ENCODE results near the gene CSNK2B. TPM values are rescaled to one million over a fixed set of nuclear protein-coding genes. Genes with fewer than 3 reads are reported as not detected.
A peak's percentile ranks its signal among the peaks of the same experiment; 100 is the strongest.

CSNK2B gene
- polyA plus RNA-seq, 1 donor: 196 TPM

DNA sequence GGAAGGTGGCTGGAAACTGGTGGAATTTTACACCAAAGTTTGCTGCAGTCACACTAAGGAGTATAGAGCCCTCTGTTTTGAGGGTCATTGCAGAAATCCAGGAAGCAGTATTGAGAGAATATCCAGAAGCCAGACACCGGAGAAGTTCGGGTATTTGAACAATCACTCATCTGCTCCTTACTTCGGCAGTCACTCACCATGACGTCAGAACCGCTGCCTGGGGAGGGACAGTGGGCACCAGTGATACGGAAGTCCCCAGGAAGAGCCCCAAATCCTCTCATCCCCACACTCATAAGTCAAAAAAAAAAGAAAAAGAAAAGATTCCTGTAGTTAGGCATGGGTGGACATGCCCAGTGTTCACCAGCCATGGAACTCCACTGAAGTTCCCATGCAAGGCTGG lies 11.0 kb downstream of the CSNK2B start:
- Histone ChIP-seq H3K27me3 (ENCODE audit: control insufficient read depth, insufficient read depth, low read length) (no peaks in the 10 kb centered on the region), H3K4me3 (ENCODE audit: low read length) (no peak overlapping the region), H3K36me3 (ENCODE audit: control insufficient read depth, insufficient read depth, low read length) (peaks cover 15% of the 10 kb centered on the region), H3K9me3 (ENCODE audit: control insufficient read depth, low read depth, low read length) (no peaks in the 10 kb centered on the region), H3K4me1 (ENCODE audit: control insufficient read depth, insufficient read depth, low read length) (peaks cover 9% of the 10 kb centered on the region), H3K27ac (ENCODE audit: low read length) (no peak overlapping the region)
- DNase-seq: no peak
- no CpG with 5 or more reads among the region's 6 CpGs for WGBS (ENCODE audit: insufficient coverage, low lambda C conversion rate)

DNA sequence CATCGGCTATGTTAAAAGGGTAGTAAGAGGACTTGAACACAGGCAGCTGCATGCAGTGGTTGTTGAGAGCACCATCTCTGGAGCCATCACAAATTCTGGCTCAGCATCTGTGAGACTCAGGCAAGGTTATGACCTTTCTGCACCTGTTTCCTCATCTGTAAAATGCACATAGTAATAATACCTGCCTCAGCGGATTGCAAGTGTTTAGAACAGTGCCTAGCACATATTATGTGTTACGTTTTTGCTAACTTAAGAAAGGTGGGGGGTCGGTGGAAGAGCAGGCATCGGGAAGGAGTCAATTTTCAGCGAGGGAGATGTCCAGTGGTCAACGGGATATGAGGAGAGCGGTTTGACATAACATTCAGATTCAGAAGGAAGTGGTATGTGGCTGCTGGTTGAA lies 12.1 kb downstream of the CSNK2B start:
- no peaks in the 10 kb centered on the region for H3K27me3 ChIP-seq (ENCODE audit: control insufficient read depth, insufficient read depth, low read length)
- H3K4me3 ChIP-seq (ENCODE audit: low read length): no peak overlapping the region
- H3K36me3 ChIP-seq (ENCODE audit: control insufficient read depth, insufficient read depth, low read length): peaks cover 8% of the 10 kb centered on the region
- no peaks in the 10 kb centered on the region for H3K9me3 ChIP-seq (ENCODE audit: control insufficient read depth, low read depth, low read length)
- no peak overlapping the region for H3K27ac ChIP-seq (ENCODE audit: low read length)
- no peak for DNase-seq
- 75% methylated on average over 2 of the region's 8 CpGs for WGBS (ENCODE audit: insufficient coverage, low lambda C conversion rate)
- peaks cover 9% of the 10 kb centered on the region for H3K4me1 ChIP-seq (ENCODE audit: control insufficient read depth, insufficient read depth, low read length)

DNA sequence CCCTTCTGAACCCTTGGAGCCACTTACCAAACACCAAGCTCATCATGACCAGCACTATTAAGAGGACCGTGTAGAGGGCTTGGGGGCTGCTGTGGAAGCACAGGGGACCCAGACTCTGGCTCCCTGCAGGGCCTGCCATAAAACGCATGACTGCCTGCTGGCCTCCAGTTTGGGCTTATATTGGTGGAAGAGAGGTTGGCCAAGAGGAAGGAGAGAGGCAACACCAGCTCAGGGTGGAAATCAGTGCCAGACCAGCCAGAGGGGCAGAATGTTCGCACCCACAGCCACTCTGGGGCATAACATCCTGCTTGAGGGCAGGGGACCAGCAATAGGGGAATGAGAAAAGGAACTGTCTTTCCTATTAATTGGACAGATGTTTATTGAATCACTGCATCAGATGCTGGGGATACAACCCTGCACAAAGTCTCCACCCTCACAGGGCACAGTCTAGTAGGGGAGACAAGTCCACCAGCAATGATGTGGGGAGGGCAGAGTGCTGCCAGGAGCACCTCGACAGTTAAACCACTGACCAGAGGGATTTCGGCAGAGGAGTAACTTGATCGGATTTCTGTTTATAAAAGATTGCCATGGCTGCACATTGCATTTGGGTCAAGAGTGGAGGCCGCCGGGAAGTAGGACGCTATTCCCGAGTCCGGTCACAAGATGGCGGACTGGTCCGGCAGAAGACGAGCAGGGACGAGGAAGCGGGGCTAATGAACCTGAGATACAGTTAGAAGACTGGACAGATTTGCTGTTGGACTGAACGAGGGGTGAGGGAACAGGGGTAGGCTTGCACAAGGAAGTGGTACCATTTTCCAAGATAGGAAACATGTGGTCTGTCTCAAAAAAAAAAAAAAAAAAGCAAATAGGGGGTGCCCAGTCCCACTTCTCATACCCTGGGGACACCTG lies 14.6 kb downstream of the CSNK2B start, which contains the start of gene LY6G5C:
TSS of gene LY6G5C (minus strand) at position 842 of the 909 bp plus-strand sequence. CDS start at position 148, 694 bp downstream.
- H3K4me3 ChIP-seq (ENCODE audit: low read length): peak within 1 kb of the TSS; percentile 53
- H3K36me3 ChIP-seq (ENCODE audit: control insufficient read depth, insufficient read depth, low read length): no peaks in the 10 kb centered on the region
- peak within 1 kb of the TSS; percentile 71 for H3K27ac ChIP-seq (ENCODE audit: low read length)
- H3K27me3 ChIP-seq (ENCODE audit: control insufficient read depth, insufficient read depth, low read length): no peaks in the 10 kb centered on the region
- no peaks in the 10 kb centered on the region for H3K9me3 ChIP-seq (ENCODE audit: control insufficient read depth, low read depth, low read length)
- 10% methylated on average over 2 of the region's 17 CpGs for WGBS (ENCODE audit: insufficient coverage, low lambda C conversion rate)
- peak; percentile 80 to 82 for DNase-seq
- peaks cover 15% of the 10 kb centered on the region for H3K4me1 ChIP-seq (ENCODE audit: control insufficient read depth, insufficient read depth, low read length)

DNA sequence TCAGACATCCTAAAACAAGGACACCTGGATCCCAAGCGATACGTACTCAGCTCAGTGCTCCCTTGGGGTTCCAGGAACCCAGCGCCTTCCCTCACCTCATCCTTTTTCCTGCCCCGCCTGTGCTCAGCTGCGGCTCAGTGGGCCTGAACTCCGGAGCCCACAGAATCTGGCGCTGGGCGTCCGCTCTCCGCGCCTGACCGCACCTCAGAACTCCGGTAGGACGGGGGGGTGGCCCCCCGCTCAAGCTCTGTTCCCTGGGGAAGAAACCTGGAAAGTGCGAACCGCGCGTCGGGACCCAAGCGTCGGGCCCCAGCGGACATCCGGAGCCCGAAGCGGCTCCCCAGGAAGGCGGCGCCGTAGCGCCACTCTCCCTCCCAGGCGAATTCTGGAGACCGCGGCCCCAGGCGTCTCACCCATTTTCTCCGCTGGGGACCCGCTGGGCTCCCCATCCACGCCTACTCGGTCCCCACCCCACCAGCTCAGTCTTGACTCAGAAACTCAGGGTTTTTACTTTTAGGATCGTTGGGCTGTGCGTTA lies 15.3 kb downstream of the CSNK2B start:
- Histone ChIP-seq H3K9me3 (ENCODE audit: control insufficient read depth, low read depth, low read length) (no peaks in the 10 kb centered on the region), H3K36me3 (ENCODE audit: control insufficient read depth, insufficient read depth, low read length) (peaks cover 3% of the 10 kb centered on the region), H3K27ac (ENCODE audit: low read length) (peak overlapping the region; percentile 71), H3K4me1 (ENCODE audit: control insufficient read depth, insufficient read depth, low read length) (peaks cover 15% of the 10 kb centered on the region), H3K27me3 (ENCODE audit: control insufficient read depth, insufficient read depth, low read length) (no peaks in the 10 kb centered on the region), H3K4me3 (ENCODE audit: low read length) (peak overlapping the region; percentile 53)
- no CpG with 5 or more reads among the region's 40 CpGs for WGBS (ENCODE audit: insufficient coverage, low lambda C conversion rate)
- peak in 1 of 2 donors; percentile 63 for DNase-seq

DNA sequence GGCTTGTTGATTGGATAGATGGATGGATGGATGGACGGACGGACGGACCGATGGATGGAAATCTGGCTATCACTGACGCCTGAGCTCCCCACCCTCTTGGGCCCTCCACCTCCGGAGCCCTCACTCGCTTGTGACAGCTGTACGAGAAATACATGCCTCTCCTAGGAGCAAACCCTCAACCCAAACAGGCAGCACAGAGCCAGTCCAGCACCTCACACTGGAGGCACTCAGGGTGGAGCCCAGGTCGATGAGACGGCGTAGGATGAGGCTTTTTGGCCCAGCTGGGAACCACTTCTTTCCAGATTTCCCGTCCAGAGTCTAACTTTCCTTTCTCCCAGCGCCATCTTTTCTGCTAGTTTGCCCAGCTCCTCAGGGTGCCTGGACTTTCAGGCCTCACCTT lies 17.7 kb downstream of the CSNK2B start:
- Histone ChIP-seq H3K27me3 (ENCODE audit: control insufficient read depth, insufficient read depth, low read length) (no peaks in the 10 kb centered on the region), H3K27ac (ENCODE audit: low read length) (peak overlapping the region; percentile 78), H3K4me3 (ENCODE audit: low read length) (peak overlapping the region; percentile 51), H3K9me3 (ENCODE audit: control insufficient read depth, low read depth, low read length) (no peaks in the 10 kb centered on the region), H3K4me1 (ENCODE audit: control insufficient read depth, insufficient read depth, low read length) (peaks cover 15% of the 10 kb centered on the region), H3K36me3 (ENCODE audit: control insufficient read depth, insufficient read depth, low read length) (peaks cover 27% of the 10 kb centered on the region)
- WGBS (ENCODE audit: insufficient coverage, low lambda C conversion rate): no CpG with 5 or more reads among the region's 13 CpGs
- peak in 1 of 2 donors; percentile 47 for DNase-seq

DNA sequence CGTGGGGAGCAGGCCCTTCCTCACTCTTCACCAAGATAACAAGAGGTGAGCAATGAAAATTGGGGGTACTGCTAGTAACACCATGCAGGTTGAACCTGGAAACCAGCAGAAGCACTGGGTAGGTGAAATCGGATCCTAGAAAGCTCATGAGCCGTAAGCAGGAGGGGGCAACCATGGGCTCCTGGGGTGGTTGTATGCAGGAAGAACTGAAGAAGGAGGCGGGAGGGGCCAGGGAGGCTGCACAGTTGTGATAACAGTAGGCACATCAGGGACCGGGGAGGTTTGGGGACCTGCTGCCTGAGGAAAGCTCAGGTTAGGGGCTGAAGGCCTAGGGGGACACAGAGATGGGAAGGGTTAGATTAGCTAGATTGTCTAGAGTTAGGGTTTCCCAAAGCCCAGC lies 20.6 kb downstream of the CSNK2B start:
- no CpG with 5 or more reads among the region's 5 CpGs for WGBS (ENCODE audit: insufficient coverage, low lambda C conversion rate)
- no peak overlapping the region for H3K4me3 ChIP-seq (ENCODE audit: low read length)
- H3K27me3 ChIP-seq (ENCODE audit: control insufficient read depth, insufficient read depth, low read length): no peaks in the 10 kb centered on the region
- peaks cover 18% of the 10 kb centered on the region for H3K4me1 ChIP-seq (ENCODE audit: control insufficient read depth, insufficient read depth, low read length)
- no peaks in the 10 kb centered on the region for H3K9me3 ChIP-seq (ENCODE audit: control insufficient read depth, low read depth, low read length)
- DNase-seq: no peak
- H3K36me3 ChIP-seq (ENCODE audit: control insufficient read depth, insufficient read depth, low read length): peaks cover 54% of the 10 kb centered on the region
- H3K27ac ChIP-seq (ENCODE audit: low read length): no peak overlapping the region

DNA sequence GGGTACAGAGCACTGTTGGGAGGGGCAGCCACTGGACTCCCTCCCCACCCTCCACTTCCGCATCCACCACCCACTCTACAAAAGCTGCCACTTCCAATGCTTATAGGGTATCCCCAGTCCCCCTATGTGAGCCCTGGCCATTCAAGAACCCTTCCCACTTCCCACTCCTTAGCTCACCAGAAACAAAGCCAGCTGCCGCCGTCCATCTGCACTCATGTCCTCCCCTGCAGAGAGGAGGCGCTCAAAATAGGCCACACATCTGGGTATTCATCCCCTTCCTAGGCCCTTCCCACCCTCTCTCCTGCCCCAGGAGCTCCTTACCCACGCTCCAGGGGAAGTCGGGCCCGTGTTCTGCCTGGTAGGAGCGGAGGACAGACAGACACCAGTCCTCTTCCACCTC lies 21.4 kb downstream of the CSNK2B start:
- H3K27me3 ChIP-seq (ENCODE audit: control insufficient read depth, insufficient read depth, low read length): no peaks in the 10 kb centered on the region
- no peaks in the 10 kb centered on the region for H3K9me3 ChIP-seq (ENCODE audit: control insufficient read depth, low read depth, low read length)
- H3K27ac ChIP-seq (ENCODE audit: low read length): no peak overlapping the region
- DNase-seq: no peak
- H3K4me3 ChIP-seq (ENCODE audit: low read length): no peak overlapping the region
- peaks cover 18% of the 10 kb centered on the region for H3K4me1 ChIP-seq (ENCODE audit: control insufficient read depth, insufficient read depth, low read length)
- H3K36me3 ChIP-seq (ENCODE audit: control insufficient read depth, insufficient read depth, low read length): peaks cover 60% of the 10 kb centered on the region
- no CpG with 5 or more reads among the region's 8 CpGs for WGBS (ENCODE audit: insufficient coverage, low lambda C conversion rate)

DNA sequence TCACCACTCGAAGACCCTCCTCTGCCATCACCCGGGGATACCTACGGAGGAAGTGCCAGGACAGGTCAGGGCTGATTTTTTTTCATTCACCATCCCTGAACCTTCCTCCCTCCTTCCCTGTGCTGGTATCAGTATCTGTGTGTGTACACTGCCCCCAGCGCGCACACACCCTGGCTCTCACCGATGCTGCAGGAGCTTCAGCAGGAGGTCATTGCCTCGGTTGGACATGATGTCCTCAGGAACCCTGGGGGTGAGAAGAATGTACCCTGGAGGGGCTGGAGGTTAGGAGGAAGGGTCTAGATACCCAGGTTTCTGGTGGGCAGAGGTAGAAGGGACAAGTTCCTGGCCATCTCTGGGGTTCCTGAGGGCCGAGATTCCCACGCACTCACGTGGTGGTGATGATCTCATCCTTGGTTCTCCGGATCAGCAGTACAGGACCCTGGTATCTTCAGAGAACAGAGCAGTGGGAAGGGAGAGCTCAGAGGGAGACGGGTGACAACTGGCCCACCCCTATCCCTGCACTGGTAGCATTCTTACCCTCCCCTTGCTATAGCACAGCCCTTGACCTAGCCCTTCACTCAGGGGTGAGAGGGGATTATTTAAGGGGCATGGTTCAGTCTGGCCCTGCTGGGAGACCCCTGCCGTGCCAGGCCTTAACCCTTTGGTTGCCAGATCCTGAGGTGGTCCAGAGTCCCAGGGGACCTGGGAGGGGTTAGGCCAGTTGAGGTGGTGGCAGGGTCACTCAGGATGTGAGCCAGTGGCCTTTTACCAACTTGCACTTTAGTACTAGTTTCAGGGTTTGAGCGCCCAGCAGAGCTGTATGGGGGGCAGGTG lies 22.2 kb downstream of the CSNK2B start:
- Histone ChIP-seq H3K9me3 (ENCODE audit: control insufficient read depth, low read depth, low read length) (peaks cover 2% of the 10 kb centered on the region), H3K4me1 (ENCODE audit: control insufficient read depth, insufficient read depth, low read length) (peaks cover 18% of the 10 kb centered on the region), H3K27me3 (ENCODE audit: control insufficient read depth, insufficient read depth, low read length) (no peaks in the 10 kb centered on the region), H3K27ac (ENCODE audit: low read length) (no peak overlapping the region), H3K36me3 (ENCODE audit: control insufficient read depth, insufficient read depth, low read length) (peaks cover 68% of the 10 kb centered on the region), H3K4me3 (ENCODE audit: low read length) (no peak overlapping the region)
- WGBS (ENCODE audit: insufficient coverage, low lambda C conversion rate): no CpG with 5 or more reads among the region's 14 CpGs
- DNase-seq: no peak

DNA sequence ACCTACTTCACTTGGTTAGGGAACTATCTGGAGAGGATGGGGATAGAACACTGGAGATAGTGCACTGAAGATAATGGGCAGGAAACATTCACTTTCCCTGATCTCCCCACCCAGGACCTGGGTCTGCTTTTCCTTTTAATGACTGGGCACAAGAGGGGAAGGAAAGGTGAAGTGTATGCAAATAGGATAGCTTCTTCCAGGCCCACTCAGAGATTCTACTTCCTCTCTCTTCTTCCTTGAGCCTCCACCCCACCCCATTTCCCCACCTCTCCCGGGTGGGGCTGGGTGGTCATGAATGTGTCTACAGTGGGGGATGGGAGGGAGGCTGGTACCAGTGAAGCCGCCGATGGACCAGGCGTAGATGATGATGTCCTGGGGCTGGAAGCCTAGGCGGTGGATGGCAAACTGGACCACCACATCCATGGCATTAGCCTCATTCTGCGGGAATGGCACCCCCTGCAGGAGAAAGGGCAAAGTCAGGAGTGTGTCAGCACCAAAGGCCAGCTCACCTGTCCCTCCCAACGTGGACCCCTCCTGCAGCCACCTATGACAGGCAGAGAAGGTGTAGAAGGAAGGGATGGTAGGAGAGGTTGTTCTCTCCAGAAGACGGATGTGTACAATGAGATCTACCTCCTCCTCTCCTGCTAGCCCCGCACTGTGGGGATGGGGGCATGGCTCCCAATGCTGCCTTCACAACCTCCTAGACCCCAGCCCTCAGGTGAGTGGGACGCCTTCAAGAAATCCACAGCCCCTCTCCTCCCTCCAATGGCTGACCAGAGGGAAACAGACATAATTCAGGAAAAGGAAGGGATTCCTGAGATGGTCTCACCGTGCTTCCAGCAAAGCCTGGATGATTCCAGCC lies 23.6 kb downstream of the CSNK2B start:
- peaks cover 2% of the 10 kb centered on the region for H3K9me3 ChIP-seq (ENCODE audit: control insufficient read depth, low read depth, low read length)
- no peaks in the 10 kb centered on the region for H3K27me3 ChIP-seq (ENCODE audit: control insufficient read depth, insufficient read depth, low read length)
- DNase-seq: no peak
- H3K4me3 ChIP-seq (ENCODE audit: low read length): no peak overlapping the region
- peaks cover 82% of the 10 kb centered on the region for H3K36me3 ChIP-seq (ENCODE audit: control insufficient read depth, insufficient read depth, low read length)
- peaks cover 13% of the 10 kb centered on the region for H3K4me1 ChIP-seq (ENCODE audit: control insufficient read depth, insufficient read depth, low read length)
- WGBS (ENCODE audit: insufficient coverage, low lambda C conversion rate): 60% methylated on average over 1 of the region's 11 CpGs
- no peak overlapping the region for H3K27ac ChIP-seq (ENCODE audit: low read length)
